GM23338 (cell line): ENCODE results near the gene DSCAML1. TPM values are rescaled to one million over a fixed set of nuclear protein-coding genes. Genes with fewer than 3 reads are reported as not detected.

Source experiments
- ATAC-seq: fragments of 200-7000 bp; cut with Tn5 transposase; 3 replicates; pipeline ENCODE4 v1.9.1; 2020
- DNase-seq: peaks from one replicate; pipeline ENCODE4 v3.0.0-alpha.2; 2015; ENCODE audit warnings: low spot score
- H2AFZ ChIP-seq: fragments of 200-600 bp; sonication (generic); 2 replicates; pipeline ENCODE4 v1.8.0; 2016; ENCODE audit warnings: antibody characterized with exemption, mild to moderate bottlenecking, moderate library complexity
- H3F3A ChIP-seq: fragments of 200-600 bp; sonication (generic); replicated peaks from 2 replicates; pipeline ENCODE4 v1.8.0; 2017; ENCODE audit warnings: antibody characterized with exemption, mixed run types, low read depth
- H3K27ac ChIP-seq: fragments of 200-600 bp; sonication (generic); 2 replicates; pipeline ENCODE4 v1.6.1; 2016; ENCODE audit warnings: low read depth
- H3K27me3 ChIP-seq: fragments of 200-600 bp; sonication (generic); 2 replicates; pipeline ENCODE4 v1.8.0; 2016; ENCODE audit warnings: mild to moderate bottlenecking, mixed run types, moderate library complexity; ENCODE audit not compliant: insufficient read depth
- H3K36me3 ChIP-seq: fragments of 200-600 bp; sonication (generic); 2 replicates; pipeline ENCODE4 v1.8.0; 2016; ENCODE audit warnings: mild to moderate bottlenecking; ENCODE audit not compliant: insufficient read depth
- H3K4me1 ChIP-seq: fragments of 200-600 bp; sonication (generic); 2 replicates; pipeline ENCODE4 v1.8.0; 2016; ENCODE audit warnings: mild to moderate bottlenecking, moderate library complexity; ENCODE audit not compliant: insufficient read depth
- H3K4me2 ChIP-seq: fragments of 200-600 bp; sonication (generic); 2 replicates; pipeline ENCODE4 v1.7.1; 2017; ENCODE audit warnings: mixed run types
- H3K4me3 ChIP-seq: fragments of 200-600 bp; sonication (generic); 2 replicates; pipeline ENCODE4 v1.6.1; 2016; ENCODE audit warnings: mixed run types
- H3K79me2 ChIP-seq: fragments of 200-600 bp; sonication (generic); replicated peaks from 2 replicates; pipeline ENCODE4 v1.8.0; 2017; ENCODE audit warnings: mild to moderate bottlenecking; ENCODE audit not compliant: insufficient read depth
- H3K9me2 ChIP-seq: fragments of 200-600 bp; sonication (generic); 2 replicates; pipeline ENCODE4 v1.8.0; 2017; ENCODE audit not compliant: insufficient read depth
- H4K20me1 ChIP-seq: fragments of 200-600 bp; sonication (generic); replicated peaks from 2 replicates; pipeline ENCODE4 v1.8.0; 2017; ENCODE audit warnings: mild to moderate bottlenecking; ENCODE audit not compliant: insufficient read depth
- H3K27ac Mint-ChIP-seq: 2 replicates; pipeline ENCODE4 v1.8.0; 2020; ENCODE audit warnings: inconsistent platforms, mild to moderate bottlenecking, moderate library complexity, mixed read lengths
- H3K27me3 Mint-ChIP-seq: 3 replicates; pipeline ENCODE4 v1.8.0; 2022; ENCODE audit warnings: low read depth, mild to moderate bottlenecking, moderate library complexity, mixed read lengths, inconsistent platforms; ENCODE audit not compliant: insufficient read depth, poor library complexity
- H3K36me3 Mint-ChIP-seq: 3 replicates; pipeline ENCODE4 v1.8.0; 2021; ENCODE audit warnings: low read depth, mild to moderate bottlenecking, inconsistent platforms, moderate library complexity, mixed read lengths
- H3K4me1 Mint-ChIP-seq: 3 replicates; pipeline ENCODE4 v1.8.0; 2020; ENCODE audit warnings: mild to moderate bottlenecking, inconsistent platforms, mixed read lengths
- H3K4me3 Mint-ChIP-seq: 3 replicates; pipeline ENCODE4 v1.8.0; 2021; ENCODE audit warnings: moderate library complexity, mild to moderate bottlenecking, inconsistent platforms, mixed read lengths
- H3K9me3 Mint-ChIP-seq: 3 replicates; pipeline ENCODE4 v1.8.0; 2020; ENCODE audit warnings: moderate library complexity, mild to moderate bottlenecking, inconsistent platforms, mixed read lengths
- CREB1 ChIP-seq: fragments of 250-450 bp; sonication (Bioruptor Pico); IDR thresholded peaks from 2 replicates; pipeline ENCODE4 v1.5.0; 2020; ENCODE audit warnings: low read depth, mild to moderate bottlenecking, moderate library complexity
- CTCF ChIP-seq, 2 experiments: fragments of 200-600 bp in 1 of 2; sonication (generic) in 1 of 2; conservative IDR thresholded peaks; 2 replicates each; pipeline versions ENCODE4 v1.5.1 to v1.6.1; 2016 to 2017; ENCODE audit warnings: antibody characterized with exemption in 2 of 2, low read depth in 2 of 2, mild to moderate bottlenecking in 2 of 2, moderate library complexity in 1 of 2
- EZH2 ChIP-seq: fragments of 200-600 bp; sonication (generic); IDR thresholded peaks from one replicate; pipeline ENCODE4 v1.8.0; 2017; ENCODE audit warnings: antibody characterized with exemption, mild to moderate bottlenecking, low read depth; ENCODE audit not compliant: unreplicated experiment
- EZH2phosphoT487 ChIP-seq: fragments of 200-600 bp; sonication (generic); IDR thresholded peaks from one replicate; pipeline ENCODE4 v1.8.1; 2018; ENCODE audit warnings: antibody characterized with exemption; ENCODE audit not compliant: unreplicated experiment
- JUNB ChIP-seq: IDR thresholded peaks from one replicate; pipeline ENCODE4 v1.6.1; 2016; ENCODE audit warnings: antibody characterized with exemption; ENCODE audit not compliant: unreplicated experiment
- NANOG ChIP-seq: IDR thresholded peaks from 2 replicates; pipeline ENCODE4 v1.6.1; 2016; ENCODE audit warnings: antibody characterized with exemption, borderline replicate concordance
- POLR2AphosphoS5 ChIP-seq: IDR thresholded peaks from 2 replicates; pipeline ENCODE4 v1.6.1; 2016; ENCODE audit warnings: antibody characterized with exemption, low read depth
- REST ChIP-seq: IDR thresholded peaks from one replicate; pipeline ENCODE4 v1.6.1; 2018; ENCODE audit warnings: antibody characterized with exemption; ENCODE audit not compliant: unreplicated experiment
- STAT1 ChIP-seq: IDR thresholded peaks from one replicate; pipeline ENCODE4 v1.6.1; 2016; ENCODE audit warnings: antibody characterized with exemption; ENCODE audit not compliant: unreplicated experiment
- ZNF114 ChIP-seq: fragments of 250-450 bp; sonication (Bioruptor Pico); IDR thresholded peaks from 2 replicates; pipeline ENCODE4 v1.5.0; 2020; ENCODE audit warnings: mild to moderate bottlenecking, moderate library complexity
- ZNF331 ChIP-seq: fragments of 250-450 bp; sonication (Bioruptor Pico); IDR thresholded peaks from 2 replicates; pipeline ENCODE4 v1.5.0; 2020; ENCODE audit warnings: low read depth, mild to moderate bottlenecking, moderate library complexity
- ZNF462 ChIP-seq: fragments of 250-450 bp; sonication (Bioruptor Pico); IDR thresholded peaks from 2 replicates; pipeline ENCODE4 v1.5.0; 2020; ENCODE audit warnings: mild to moderate bottlenecking, moderate library complexity
- polyA plus RNA-seq: library from polyadenylated mRNA; unstranded; fragments of >200 nt; fragmentation: Nextera tagmentation; extraction: Ambion mirVana; gene quantifications from 2 replicates; pipeline ENCODE4 v1.2.1, GENCODE V29; 2016
- total RNA-seq: library from RNA; depleted of rRNA; stranded (reverse); fragments of >200 nt; shearing (Covaris generic); gene quantifications from 2 replicates; pipeline ENCODE4 v1.2.3, GENCODE V29; 2014
- TF ChIP-seq, protein P1 (sequence below): IDR thresholded peaks from 2 replicates; pipeline ENCODE4 v1.6.1; 2016; ENCODE audit warnings: antibody characterized with exemption

DSCAML1 gene
- total and polyA plus RNA-seq, 2 experiments from 2014 or later, result 0.17 TPM; not detected in 1

DNA sequence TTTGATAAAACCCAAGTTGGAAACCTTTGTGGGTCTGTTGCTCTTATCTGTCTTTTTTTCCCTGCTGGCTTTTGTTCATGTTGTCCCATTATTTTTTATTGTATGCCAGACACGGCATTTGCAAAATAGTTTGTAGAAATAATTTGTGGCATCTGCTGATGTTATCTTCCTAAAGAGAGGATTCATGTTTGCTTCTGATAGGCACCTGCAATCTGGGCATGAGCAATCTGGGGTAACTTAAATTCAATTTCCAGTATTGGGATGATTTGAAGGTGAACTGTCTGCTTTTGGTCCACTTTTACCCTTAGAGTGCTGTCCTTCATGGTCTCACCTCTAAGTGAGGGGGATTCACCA, 342.5 kb downstream of the DSCAML1 start (continued):
- TF ChIP-seq ZNF462 (CRISPR knock-in tag), result no peak
- no peak for TF ChIP-seq POLR2AphosphoS5
- TF ChIP-seq, protein P1, sequence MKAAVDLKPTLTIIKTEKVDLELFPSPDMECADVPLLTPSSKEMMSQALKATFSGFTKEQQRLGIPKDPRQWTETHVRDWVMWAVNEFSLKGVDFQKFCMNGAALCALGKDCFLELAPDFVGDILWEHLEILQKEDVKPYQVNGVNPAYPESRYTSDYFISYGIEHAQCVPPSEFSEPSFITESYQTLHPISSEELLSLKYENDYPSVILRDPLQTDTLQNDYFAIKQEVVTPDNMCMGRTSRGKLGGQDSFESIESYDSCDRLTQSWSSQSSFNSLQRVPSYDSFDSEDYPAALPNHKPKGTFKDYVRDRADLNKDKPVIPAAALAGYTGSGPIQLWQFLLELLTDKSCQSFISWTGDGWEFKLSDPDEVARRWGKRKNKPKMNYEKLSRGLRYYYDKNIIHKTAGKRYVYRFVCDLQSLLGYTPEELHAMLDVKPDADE, result no peak
- TF ChIP-seq ZNF114 (CRISPR knock-in tag), result no peak

DNA sequence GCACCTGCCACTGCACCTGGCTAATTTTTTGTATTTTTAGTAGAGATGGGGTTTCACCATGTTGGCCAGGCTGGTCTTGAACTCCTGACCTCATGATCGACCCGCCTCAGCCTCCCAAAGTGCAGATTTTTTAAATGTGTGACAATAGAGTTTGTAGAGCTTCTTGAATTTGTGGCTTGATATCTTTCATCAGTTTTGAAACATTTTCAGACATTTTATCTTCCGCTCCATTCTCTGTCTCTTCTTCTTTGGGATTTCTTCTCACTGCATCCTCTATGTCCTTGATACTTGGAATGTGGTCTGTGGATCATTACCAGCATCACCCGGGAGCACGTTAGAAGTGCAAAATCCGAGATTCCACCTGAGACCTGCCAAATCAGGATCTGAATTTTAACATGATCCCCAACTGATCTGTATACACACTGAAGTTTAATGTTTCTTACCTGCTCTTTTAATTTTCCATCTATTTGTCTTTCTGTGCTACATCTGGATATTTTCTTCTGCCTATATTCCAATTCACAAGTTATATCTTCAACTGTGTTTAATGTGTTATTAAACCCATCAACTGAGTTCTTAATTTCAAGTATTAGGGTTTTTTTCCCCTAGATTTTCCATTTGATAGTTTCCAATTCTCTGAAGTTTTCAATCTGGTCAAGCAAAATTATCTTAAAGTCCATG, 343.0 kb downstream of the DSCAML1 start:
- H3K4me3 Mint-ChIP-seq, result no peak overlapping the region
- no peak for DNase-seq
- no peaks in the 10 kb centered on the region for H3F3A ChIP-seq
- H3K79me2 ChIP-seq, result no peaks in the 10 kb centered on the region
- no peak overlapping the region for H3K4me3 ChIP-seq
- no peak overlapping the region for H3K27ac ChIP-seq
- no peaks in the 10 kb centered on the region for H4K20me1 ChIP-seq
- no peaks in the 10 kb centered on the region for H3K9me2 ChIP-seq
- no peaks in the 10 kb centered on the region for H3K4me1 ChIP-seq
- H3K4me1 Mint-ChIP-seq, result no peaks in the 10 kb centered on the region; the same call in 2 of the 3 replicates
- H2AFZ ChIP-seq, result no peak overlapping the region
- H3K27me3 ChIP-seq, result no peaks in the 10 kb centered on the region
- ATAC-seq, result no peak
- H3K4me2 ChIP-seq, result no peak overlapping the region
- H3K27ac Mint-ChIP-seq, result no peak overlapping the region
- peaks cover 5% of the 10 kb centered on the region for H3K27me3 Mint-ChIP-seq
- H3K36me3 ChIP-seq, result no peaks in the 10 kb centered on the region
- H3K9me3 Mint-ChIP-seq, result peaks cover 6% of the 10 kb centered on the region
- no peaks in the 10 kb centered on the region for H3K36me3 Mint-ChIP-seq
- TF ChIP-seq CTCF (conservative IDR thresholded peaks at IDR 0.05; ENCODE audit: low read depth in 2 of 2), result no peak
- TF ChIP-seq REST, result no peak
- no peak for TF ChIP-seq EZH2
- TF ChIP-seq EZH2phosphoT487, result no peak
- no peak for TF ChIP-seq JUNB
- no peak for TF ChIP-seq POLR2AphosphoS5
- no peak for TF ChIP-seq CREB1
- TF ChIP-seq NANOG, result no peak
- TF ChIP-seq ZNF331 (CRISPR knock-in tag), result no peak
- no peak for TF ChIP-seq STAT1
